ENCODE results near the gene LCK. TPM values are rescaled to one million over a fixed set of nuclear protein-coding genes. Genes with fewer than 3 reads are reported as not detected.
A peak's percentile ranks its signal among the peaks of the same experiment; 100 is the strongest.

LCK gene
- total RNA-seq, 1 experiment from 2014 or later: 51.0 TPM

DNA sequence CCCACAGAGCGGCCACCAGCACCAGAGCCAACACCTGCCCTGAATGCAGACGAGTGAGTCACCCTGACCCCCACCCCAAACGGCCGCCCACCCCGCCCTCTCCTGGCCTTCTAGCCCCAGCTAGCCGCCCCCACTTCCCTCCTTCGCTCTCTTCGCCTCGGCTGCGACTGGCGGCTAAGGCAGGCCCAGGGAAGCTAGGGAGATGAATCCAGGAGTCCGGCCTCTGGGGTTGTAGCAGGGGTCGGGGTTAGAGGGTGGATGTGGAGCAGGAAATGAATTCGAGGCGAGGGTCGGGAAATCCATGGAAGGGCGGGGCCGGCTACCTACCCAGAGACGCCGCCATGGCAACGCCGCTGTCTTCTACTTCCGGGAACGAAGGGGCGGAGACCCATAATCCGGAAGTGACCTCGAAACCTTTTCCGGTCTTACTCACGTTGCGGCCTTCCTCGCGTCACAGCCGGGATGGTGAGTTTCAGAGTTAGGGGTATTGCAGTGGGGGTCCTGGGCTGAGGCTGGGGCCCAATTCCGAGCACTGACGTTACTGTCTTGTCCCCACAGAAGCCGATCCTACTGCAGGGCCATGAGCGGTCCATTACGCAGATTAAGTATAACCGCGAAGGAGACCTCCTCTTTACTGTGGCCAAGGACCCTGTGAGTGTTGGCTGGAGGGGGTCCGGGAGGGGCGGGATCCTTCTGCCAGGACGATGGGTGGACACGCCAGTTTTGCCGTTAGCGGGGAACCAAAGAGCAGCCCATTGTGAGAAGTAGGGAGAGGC, 28.9 kb upstream of the LCK start, which contains the start of the genes EIF3I and TMEM234:
Gene EIF3I, plus strand, starts transcription at position 428 of the 776 bp plus-strand sequence. Its CDS starts 35 bp downstream, at position 463.
Gene TMEM234, minus strand, starts transcription at position 374 of the 776 bp plus-strand sequence. Its CDS starts 31 bp downstream, at position 343.
- Mint-ChIP-seq H3K27ac (peak within 1 kb of the TSS; percentile 91), H3K4me3 (peak within 1 kb of the TSS; percentile 95), H3K9me3 (no peaks in the 10 kb centered on the region), H3K4me1 (peaks cover 13% of the 10 kb centered on the region), H3K27me3 (ENCODE audit: low read depth) (no peaks in the 10 kb centered on the region), H3K36me3 (peaks cover 18% of the 10 kb centered on the region)
- DNase-seq (ENCODE audit: low spot score): peak; percentile 93
- POLR2A ChIA-PET: interaction anchor here (1.2 kb wide), 1 partner anchor 23 kb away, joined by 3 read pairs; no protein-coding TSS in a partner anchor
- peak; percentile 90 for ATAC-seq
- CTCF ChIA-PET: interaction anchor here (0.6 to 3.5 kb wide), 4 partner anchors 13 to 470 kb away, joined by 3 to 23 read pairs (median 6); no protein-coding TSS in a partner anchor
- TF ChIP-seq NFATC4 (CRISPR knock-in tag; IDR thresholded peaks at IDR 0.05) (no peak), ETV6 (CRISPR knock-in tag; IDR thresholded peaks at IDR 0.05) (peak; percentile 29; the same call in 1 of the 2 replicates), ATF1 (CRISPR knock-in tag; IDR thresholded peaks at IDR 0.05) (no peak), E2F1 (CRISPR knock-in tag; IDR thresholded peaks at IDR 0.05) (no peak), GABPB1 (CRISPR knock-in tag; IDR thresholded peaks at IDR 0.05) (peak; percentile 70; the same call in 1 of the 2 replicates), E2F5 (CRISPR knock-in tag; IDR thresholded peaks at IDR 0.05) (no peak), TP53 (CRISPR knock-in tag; IDR thresholded peaks at IDR 0.05) (no peak), ATF6 (CRISPR knock-in tag; IDR thresholded peaks at IDR 0.05) (no peak), CBFB (CRISPR knock-in tag; IDR thresholded peaks at IDR 0.05; ENCODE audit: low read depth) (no peak), EMX1 (CRISPR knock-in tag; IDR thresholded peaks at IDR 0.05) (no peak), CDX4 (CRISPR knock-in tag; IDR thresholded peaks at IDR 0.05; ENCODE audit: borderline replicate concordance) (no peak), STAT6 (CRISPR knock-in tag; conservative IDR thresholded peaks at IDR 0.05; ENCODE audit: low read depth) (no peak), JUN (CRISPR knock-in tag; IDR thresholded peaks at IDR 0.05) (0 out of 2 replicates have a peak, but pooled peaks have one; percentile 12), NR1H2 (CRISPR knock-in tag; IDR thresholded peaks at IDR 0.05) (no peak), RORB (CRISPR knock-in tag; IDR thresholded peaks at IDR 0.05) (no peak), KAT7 (CRISPR knock-in tag; IDR thresholded peaks at IDR 0.05; ENCODE audit: borderline replicate concordance) (no peak), IRF2 (CRISPR knock-in tag; IDR thresholded peaks at IDR 0.05; ENCODE audit: borderline replicate concordance, low read depth) (no peak), ZNF425 (CRISPR knock-in tag; conservative IDR thresholded peaks at IDR 0.05) (no peak), SMAD3 (CRISPR knock-in tag; IDR thresholded peaks at IDR 0.05; ENCODE audit: borderline replicate concordance) (peak; percentile 73; the same call in 1 of the 2 replicates)
- TF ChIP-seq, protein P1, sequence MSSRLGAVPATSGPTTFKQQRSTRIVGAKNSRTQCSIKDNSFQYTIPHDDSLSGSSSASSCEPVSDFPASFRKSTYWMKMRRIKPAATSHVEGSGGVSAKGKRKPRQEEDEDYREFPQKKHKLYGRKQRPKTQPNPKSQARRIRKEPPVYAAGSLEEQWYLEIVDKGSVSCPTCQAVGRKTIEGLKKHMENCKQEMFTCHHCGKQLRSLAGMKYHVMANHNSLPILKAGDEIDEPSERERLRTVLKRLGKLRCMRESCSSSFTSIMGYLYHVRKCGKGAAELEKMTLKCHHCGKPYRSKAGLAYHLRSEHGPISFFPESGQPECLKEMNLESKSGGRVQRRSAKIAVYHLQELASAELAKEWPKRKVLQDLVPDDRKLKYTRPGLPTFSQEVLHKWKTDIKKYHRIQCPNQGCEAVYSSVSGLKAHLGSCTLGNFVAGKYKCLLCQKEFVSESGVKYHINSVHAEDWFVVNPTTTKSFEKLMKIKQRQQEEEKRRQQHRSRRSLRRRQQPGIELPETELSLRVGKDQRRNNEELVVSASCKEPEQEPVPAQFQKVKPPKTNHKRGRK (CRISPR knock-in tag; IDR thresholded peaks at IDR 0.05; ENCODE audit: borderline replicate concordance): no peak
- TF ChIP-seq, protein P2, sequence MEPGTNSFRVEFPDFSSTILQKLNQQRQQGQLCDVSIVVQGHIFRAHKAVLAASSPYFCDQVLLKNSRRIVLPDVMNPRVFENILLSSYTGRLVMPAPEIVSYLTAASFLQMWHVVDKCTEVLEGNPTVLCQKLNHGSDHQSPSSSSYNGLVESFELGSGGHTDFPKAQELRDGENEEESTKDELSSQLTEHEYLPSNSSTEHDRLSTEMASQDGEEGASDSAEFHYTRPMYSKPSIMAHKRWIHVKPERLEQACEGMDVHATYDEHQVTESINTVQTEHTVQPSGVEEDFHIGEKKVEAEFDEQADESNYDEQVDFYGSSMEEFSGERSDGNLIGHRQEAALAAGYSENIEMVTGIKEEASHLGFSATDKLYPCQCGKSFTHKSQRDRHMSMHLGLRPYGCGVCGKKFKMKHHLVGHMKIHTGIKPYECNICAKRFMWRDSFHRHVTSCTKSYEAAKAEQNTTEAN (CRISPR knock-in tag; IDR thresholded peaks at IDR 0.05): no peak
- TF ChIP-seq, protein P3, sequence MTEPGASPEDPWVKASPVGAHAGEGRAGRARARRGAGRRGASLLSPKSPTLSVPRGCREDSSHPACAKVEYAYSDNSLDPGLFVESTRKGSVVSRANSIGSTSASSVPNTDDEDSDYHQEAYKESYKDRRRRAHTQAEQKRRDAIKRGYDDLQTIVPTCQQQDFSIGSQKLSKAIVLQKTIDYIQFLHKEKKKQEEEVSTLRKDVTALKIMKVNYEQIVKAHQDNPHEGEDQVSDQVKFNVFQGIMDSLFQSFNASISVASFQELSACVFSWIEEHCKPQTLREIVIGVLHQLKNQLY (CRISPR knock-in tag; IDR thresholded peaks at IDR 0.05): no peak
- TF ChIP-seq, protein P4, sequence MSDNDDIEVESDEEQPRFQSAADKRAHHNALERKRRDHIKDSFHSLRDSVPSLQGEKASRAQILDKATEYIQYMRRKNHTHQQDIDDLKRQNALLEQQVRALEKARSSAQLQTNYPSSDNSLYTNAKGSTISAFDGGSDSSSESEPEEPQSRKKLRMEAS (CRISPR knock-in tag; IDR thresholded peaks at IDR 0.05): peak; percentile 66; the same call in 1 of the 2 replicates
